Activated CD4-positive, alpha-beta T cell treated with anti-CD3 and anti-CD28 coated beads, Interleukin-2, amount 10 ng/mL, durations not matched to agents 7 days and 5 days (primary cell): Measurements from ENCODE around the gene ARL6IP4. TPM values are rescaled to one million over a fixed set of nuclear protein-coding genes. Genes with fewer than 3 reads are reported as not detected.

Experiments used
- CTCF ChIA-PET: fragments of 350-600 bp; sonication (Branson Sonifier 250); formaldehyde crosslinking; loops from one replicate; lab custom pipeline; 2021; ENCODE audit warnings: antibody characterized with exemption; lab: Charles Lee
- POLR2A ChIA-PET: fragments of 350-600 bp; sonication (Branson Sonifier 250); formaldehyde crosslinking; loops from one replicate; lab custom pipeline; 2021; ENCODE audit warnings: antibody characterized with exemption; lab: Charles Lee
- DNase-seq: peaks from one replicate; pipeline ENCODE4 v3.0.0-alpha.2; 2020
- H3K27ac Mint-ChIP-seq: one replicate; pipeline ENCODE4 v1.8.0; 2021; ENCODE audit warnings: mild to moderate bottlenecking, moderate library complexity, mixed read lengths
- H3K27me3 Mint-ChIP-seq: one replicate; pipeline ENCODE4 v1.8.0; 2021; ENCODE audit warnings: mixed read lengths
- H3K36me3 Mint-ChIP-seq: one replicate; pipeline ENCODE4 v1.8.0; 2021; ENCODE audit warnings: low read depth, mixed read lengths
- H3K4me1 Mint-ChIP-seq: one replicate; pipeline ENCODE4 v1.8.0; 2021; ENCODE audit warnings: mixed read lengths
- H3K4me3 Mint-ChIP-seq: one replicate; pipeline ENCODE4 v1.8.0; 2021; ENCODE audit warnings: mild to moderate bottlenecking, moderate library complexity, mixed read lengths
- H3K9me3 Mint-ChIP-seq: one replicate; pipeline ENCODE4 v1.8.0; 2021; ENCODE audit warnings: mixed read lengths
- total RNA-seq, 2 experiments: library from RNA; stranded (reverse); gene quantifications; one replicate each; pipeline ENCODE4 v1.2.3, GENCODE V29; 2021

ARL6IP4 gene
- total RNA-seq, 2 experiments from 2014 or later, result 160 to 180 TPM

DNA sequence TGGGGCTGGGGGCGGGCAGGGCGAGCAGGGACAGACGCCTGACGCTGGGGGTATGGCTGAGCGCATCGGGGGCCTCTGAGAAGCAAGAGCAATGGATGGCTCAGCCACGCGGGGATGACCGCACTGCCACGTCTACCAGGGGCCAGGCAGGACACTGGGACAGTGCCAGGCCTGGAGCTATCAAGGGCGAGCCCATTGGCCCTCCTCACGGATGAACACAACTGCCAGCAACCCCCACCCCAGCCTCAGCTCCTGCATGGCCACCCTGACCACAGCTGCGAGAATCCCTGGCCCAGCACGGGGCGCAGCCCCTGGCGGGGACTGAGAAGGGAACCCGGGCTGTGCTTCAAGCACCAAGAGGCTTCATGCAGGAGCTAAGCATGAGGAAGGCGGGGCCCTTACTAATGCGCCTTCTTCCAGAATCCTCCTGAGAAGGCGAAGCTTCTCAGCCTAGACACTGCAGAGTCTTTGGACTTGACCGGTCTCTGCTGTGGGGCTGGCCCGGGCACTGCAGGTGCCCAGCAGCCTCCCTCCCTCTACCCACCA, 9.5 kb downstream of the ARL6IP4 start:
- H3K36me3 Mint-ChIP-seq, result peaks cover 3% of the 10 kb centered on the region
- no peaks in the 10 kb centered on the region for H3K9me3 Mint-ChIP-seq
- ChIA-PET CTCF (interaction anchor here (0.5 to 2.1 kb wide), 7 partner anchors 8 to 295 kb away, joined by 3 to 6 read pairs (median 4); partner anchors contain the start of gene OGFOD2), POLR2A (no interaction called here)
- H3K4me1 Mint-ChIP-seq, result no peaks in the 10 kb centered on the region
- DNase-seq, result no peak
- no peak overlapping the region for H3K4me3 Mint-ChIP-seq
- no peaks in the 10 kb centered on the region for H3K27me3 Mint-ChIP-seq
- no peak overlapping the region for H3K27ac Mint-ChIP-seq

DNA sequence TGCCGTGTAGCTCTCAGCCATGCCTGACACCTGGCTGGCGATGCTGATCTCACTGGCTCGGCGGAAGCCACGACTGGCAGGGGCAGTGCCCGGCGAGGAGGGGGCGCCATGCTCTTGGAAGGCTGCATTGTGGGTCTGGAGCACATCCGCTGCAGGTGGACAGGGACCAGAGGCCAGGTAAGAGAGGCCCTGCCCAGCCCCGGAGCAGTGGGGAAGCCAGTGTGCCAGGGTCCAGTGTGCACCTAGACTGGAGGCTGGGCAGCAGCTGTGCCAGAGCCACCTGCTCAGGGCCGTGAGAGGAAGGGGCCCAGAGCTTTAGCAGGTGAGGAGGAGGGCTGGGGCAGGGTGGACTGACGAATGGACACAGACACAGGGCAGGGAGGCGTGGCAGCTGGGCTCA, 10.1 kb downstream of the ARL6IP4 start:
- ChIA-PET POLR2A (no interaction called here), CTCF (interaction anchor here (0.8 to 2.1 kb wide), 5 partner anchors 9 to 79 kb away, joined by 3 to 6 read pairs (median 4); partner anchors contain the start of gene OGFOD2)
- no peaks in the 10 kb centered on the region for H3K27me3 Mint-ChIP-seq
- no peak overlapping the region for H3K4me3 Mint-ChIP-seq
- H3K9me3 Mint-ChIP-seq, result no peaks in the 10 kb centered on the region
- H3K27ac Mint-ChIP-seq, result no peak overlapping the region
- peaks cover 3% of the 10 kb centered on the region for H3K36me3 Mint-ChIP-seq
- H3K4me1 Mint-ChIP-seq, result no peaks in the 10 kb centered on the region
- no peak for DNase-seq

DNA sequence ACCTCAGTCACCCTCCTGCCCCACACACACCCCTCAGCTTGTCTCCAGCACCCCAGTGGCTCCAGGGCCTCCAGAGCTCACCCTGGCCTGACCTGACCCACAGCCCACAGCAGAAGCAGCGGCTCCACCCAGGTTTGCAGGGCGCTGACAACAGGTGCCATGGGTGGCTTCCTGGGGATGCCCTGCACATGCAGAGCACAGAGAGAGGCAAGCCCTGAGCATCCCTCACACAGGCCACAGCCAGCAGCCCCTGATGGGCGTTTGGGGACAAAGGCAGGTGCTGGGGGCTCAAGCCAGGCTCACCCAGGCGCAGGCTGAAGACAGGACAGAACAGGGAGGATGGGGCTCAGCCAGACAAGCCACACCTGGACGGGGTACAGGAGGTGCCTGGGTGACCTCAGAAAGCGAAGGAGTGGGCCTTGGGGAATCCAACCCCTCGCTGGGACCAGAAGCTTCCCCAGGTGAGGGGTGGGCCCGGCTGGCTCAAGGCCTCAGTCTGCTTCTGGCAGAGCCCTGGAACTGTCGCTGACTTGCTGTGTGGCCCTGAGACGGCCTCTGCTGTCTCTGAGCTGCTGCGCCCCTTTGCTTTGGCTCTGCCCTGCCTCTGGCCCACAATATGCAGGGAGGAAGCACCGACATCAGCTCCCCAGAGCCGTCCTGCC, 10.6 kb downstream of the ARL6IP4 start:
- Mint-ChIP-seq H3K4me3 (no peak overlapping the region), H3K9me3 (no peaks in the 10 kb centered on the region), H3K4me1 (no peaks in the 10 kb centered on the region), H3K27me3 (no peaks in the 10 kb centered on the region), H3K27ac (no peak overlapping the region), H3K36me3 (peaks cover 3% of the 10 kb centered on the region)
- CTCF ChIA-PET, result interaction anchor here (1.1 to 1.8 kb wide), 3 partner anchors 9 to 78 kb away, joined by 3 to 6 read pairs (median 4); no protein-coding TSS in a partner anchor
- POLR2A ChIA-PET, result no interaction called here
- no peak for DNase-seq

DNA sequence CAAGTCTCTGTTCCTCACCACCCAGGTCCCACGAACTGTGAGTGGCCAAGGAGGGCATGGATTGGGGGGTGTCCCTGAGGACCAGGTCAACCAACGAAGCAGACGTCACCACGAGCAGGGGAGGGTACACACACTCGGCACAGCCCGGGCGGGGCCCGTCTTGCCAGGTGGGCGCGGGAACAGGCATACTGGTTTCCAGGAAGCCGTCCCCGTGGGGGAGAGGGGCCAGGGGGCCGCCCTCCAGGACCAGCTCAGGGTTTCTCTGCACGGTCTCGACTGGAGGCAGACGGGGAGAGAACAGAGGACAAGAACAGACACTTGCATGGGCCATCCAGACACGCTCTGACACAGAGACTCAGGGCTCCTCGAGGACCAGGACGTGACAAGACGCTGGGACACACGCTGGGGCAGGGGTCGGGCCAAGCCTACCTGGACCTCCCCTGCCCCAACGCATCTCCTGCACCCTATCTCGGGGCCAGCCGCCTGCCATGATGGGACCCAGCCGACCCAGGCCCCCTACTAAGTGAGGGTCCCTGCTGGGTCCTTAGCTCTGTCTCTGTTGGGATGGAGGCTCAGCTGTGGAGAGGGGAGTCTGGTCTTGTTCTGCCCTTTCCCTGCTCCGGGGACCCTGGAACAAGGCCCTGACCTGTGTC, 11.3 kb downstream of the ARL6IP4 start:
- no peaks in the 10 kb centered on the region for H3K36me3 Mint-ChIP-seq
- no peaks in the 10 kb centered on the region for H3K9me3 Mint-ChIP-seq
- H3K4me3 Mint-ChIP-seq, result no peak overlapping the region
- H3K27me3 Mint-ChIP-seq, result no peaks in the 10 kb centered on the region
- DNase-seq, result no peak
- ChIA-PET CTCF (interaction anchor here (1.1 to 1.8 kb wide), 2 partner anchors 10 kb away, joined by 4 to 6 read pairs; no protein-coding TSS in a partner anchor), POLR2A (interaction anchor here (0.6 kb wide), 1 partner anchor 298 kb away, joined by 3 read pairs; no protein-coding TSS in a partner anchor)
- H3K27ac Mint-ChIP-seq, result no peak overlapping the region
- H3K4me1 Mint-ChIP-seq, result no peaks in the 10 kb centered on the region

DNA sequence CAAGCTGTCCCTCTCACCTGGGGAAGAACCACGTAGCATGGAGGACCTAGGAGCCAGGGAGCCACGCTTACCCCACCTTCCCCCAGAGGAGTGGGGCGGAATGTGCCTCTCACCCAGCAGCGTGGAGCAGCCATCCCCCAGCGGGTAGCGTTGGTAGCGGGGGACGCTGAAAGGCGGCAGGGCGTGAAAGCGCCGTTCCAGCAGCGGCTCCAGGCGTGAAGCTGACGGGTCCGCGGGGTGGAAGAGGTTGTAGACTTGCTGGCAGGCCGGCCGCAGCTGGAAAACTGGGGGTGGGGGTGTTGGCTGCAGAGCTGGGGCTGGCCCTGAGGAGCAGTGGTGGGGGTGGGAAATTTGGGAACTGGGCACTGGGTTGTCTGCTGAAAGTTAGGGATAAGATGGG, 11.9 kb downstream of the ARL6IP4 start:
- Mint-ChIP-seq H3K4me1 (no peaks in the 10 kb centered on the region), H3K27me3 (no peaks in the 10 kb centered on the region), H3K27ac (no peak overlapping the region), H3K4me3 (no peak overlapping the region), H3K36me3 (no peaks in the 10 kb centered on the region), H3K9me3 (no peaks in the 10 kb centered on the region)
- CTCF ChIA-PET, result no interaction called here
- DNase-seq, result no peak
- POLR2A ChIA-PET, result interaction anchor here (0.6 kb wide), 1 partner anchor 299 kb away, joined by 3 read pairs; no protein-coding TSS in a partner anchor

DNA sequence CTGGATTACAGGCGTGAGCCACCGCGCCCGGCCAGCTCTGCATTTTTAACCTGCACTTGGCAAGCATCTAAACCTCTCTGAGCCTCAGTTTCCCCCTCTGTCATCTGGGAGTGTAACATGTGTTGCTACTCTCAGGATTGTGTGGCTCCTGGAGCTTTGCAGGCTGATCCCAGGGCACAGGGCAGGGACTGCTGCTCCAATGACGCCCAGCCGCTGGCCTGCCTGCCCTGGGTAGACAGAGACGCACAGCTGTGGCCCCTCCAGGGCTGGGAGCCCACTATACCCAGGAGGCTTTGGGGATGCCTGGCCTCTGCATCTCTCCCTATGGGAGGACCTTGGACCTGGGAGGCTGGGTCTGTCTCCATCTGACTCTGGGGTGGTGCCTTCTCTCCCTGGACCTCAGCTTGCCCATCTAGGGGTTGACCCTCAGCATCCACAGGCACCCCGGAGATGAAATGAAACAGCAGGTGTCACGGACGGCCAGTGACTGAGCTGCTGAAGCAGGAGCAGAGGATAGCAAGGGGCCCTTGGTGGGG, 13.7 kb downstream of the ARL6IP4 start:
- no peaks in the 10 kb centered on the region for H3K36me3 Mint-ChIP-seq
- H3K27me3 Mint-ChIP-seq, result no peaks in the 10 kb centered on the region
- H3K4me1 Mint-ChIP-seq, result no peaks in the 10 kb centered on the region
- H3K27ac Mint-ChIP-seq, result no peak overlapping the region
- ChIA-PET CTCF (interaction anchor here (0.6 kb wide), 1 partner anchor 466 kb away, joined by 4 read pairs; no protein-coding TSS in a partner anchor), POLR2A (no interaction called here)
- no peaks in the 10 kb centered on the region for H3K9me3 Mint-ChIP-seq
- no peak overlapping the region for H3K4me3 Mint-ChIP-seq
- DNase-seq, result no peak

DNA sequence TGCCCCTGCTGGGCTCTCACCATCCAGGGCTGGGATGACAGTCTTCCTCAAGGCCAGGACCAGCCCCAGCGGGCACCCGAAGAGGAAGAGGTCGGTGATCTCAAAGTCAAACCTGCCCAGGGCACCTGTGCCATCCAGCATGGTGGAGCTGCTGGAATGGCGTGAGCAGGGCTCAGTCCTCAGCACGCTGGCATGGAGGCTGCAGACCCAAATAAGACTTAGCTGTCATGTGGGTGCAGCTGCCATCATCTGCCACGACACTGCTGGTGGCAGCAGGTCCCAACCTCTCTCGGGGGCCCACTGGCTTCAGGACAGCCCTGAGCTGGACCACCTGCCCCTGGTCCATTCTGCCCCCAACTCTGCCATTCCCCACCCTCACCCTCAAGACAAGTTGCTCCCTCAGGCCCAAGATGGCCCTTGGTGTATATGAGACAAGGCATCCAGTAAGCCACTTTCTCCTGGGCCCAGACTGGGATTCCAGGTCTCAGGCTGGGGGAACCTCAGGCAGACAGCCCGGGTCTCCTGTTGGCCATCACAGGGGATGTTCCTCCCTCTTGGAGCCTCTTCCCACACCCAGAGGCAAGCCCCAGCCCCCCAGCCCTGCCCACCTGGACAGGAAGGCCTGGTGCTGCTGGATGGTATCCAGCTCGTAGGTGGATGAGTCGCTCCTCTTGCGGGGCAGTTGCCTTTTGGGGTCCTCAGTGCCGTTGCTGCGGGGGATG, 14.5 kb downstream of the ARL6IP4 start:
- H3K27ac Mint-ChIP-seq, result no peak overlapping the region
- no peaks in the 10 kb centered on the region for H3K9me3 Mint-ChIP-seq
- no peaks in the 10 kb centered on the region for H3K4me1 Mint-ChIP-seq
- ChIA-PET CTCF (interaction anchor here (0.6 kb wide), 1 partner anchor 43 kb away, joined by 3 read pairs; no protein-coding TSS in a partner anchor), POLR2A (no interaction called here)
- no peak overlapping the region for H3K4me3 Mint-ChIP-seq
- no peak for DNase-seq
- H3K27me3 Mint-ChIP-seq, result no peaks in the 10 kb centered on the region
- H3K36me3 Mint-ChIP-seq, result no peaks in the 10 kb centered on the region

DNA sequence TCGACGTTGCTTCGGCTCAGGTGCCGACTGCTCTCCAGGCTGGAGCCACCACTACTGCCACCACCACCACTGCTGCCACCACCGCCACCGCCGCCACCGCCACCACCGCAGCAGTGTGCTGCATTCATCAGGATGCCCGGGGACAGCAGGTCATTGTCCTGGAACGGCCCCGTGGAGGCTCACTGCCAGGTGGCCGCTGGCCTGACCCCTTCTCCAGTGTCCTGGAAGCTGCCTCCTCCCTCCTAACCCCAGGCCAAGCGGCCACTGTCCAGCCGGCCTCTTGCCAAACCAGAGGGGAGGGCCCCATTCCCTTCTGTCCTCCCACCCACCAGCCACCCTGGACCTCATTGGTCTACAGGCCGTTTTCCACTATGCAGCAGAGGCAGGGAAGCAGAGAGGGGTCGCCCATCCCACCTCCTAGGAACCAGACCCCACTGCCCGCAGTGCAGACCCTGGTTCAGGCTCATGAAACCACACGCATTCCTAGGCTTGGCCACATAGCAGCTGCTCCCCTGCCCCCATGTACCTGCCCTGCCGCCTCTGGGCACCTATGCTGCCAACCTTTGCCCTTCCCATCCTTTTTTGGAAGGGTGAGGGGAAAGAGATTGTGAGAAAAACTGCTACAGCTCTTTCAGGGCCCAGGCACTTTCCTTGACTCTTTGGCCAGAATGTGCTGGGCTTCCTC, 15.2 kb downstream of the ARL6IP4 start:
- no peaks in the 10 kb centered on the region for H3K9me3 Mint-ChIP-seq
- no peaks in the 10 kb centered on the region for H3K36me3 Mint-ChIP-seq
- CTCF ChIA-PET, result interaction anchor here (0.6 kb wide), 3 partner anchors 42 to 593 kb away, joined by 3 to 4 read pairs (median 4); no protein-coding TSS in a partner anchor
- peak overlapping the region; percentile 25 for H3K27ac Mint-ChIP-seq
- H3K4me3 Mint-ChIP-seq, result no peak overlapping the region
- no peak for DNase-seq
- no peaks in the 10 kb centered on the region for H3K4me1 Mint-ChIP-seq
- no peaks in the 10 kb centered on the region for H3K27me3 Mint-ChIP-seq
- POLR2A ChIA-PET, result no interaction called here

DNA sequence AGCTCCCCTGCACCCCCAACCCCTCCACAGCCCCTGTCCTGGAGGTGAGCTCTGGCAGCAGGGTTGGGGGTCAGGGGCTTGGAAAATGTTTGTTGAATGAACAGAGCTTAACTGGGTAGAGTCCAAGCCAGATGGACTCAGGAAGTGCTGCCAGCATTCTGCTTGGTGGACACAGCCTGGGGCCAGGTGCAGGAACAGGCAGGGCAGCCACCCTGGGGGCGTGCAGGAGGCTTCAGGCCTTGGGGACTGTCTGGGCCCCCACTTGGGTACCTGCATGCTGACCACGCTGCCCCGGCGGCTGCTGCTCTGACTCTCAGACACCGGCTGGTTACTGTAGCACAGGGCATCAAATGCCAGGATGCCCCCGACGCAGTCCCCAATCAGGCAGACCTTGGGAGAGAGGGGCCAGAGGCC, 15.7 kb downstream of the ARL6IP4 start:
- Mint-ChIP-seq H3K4me3 (no peak overlapping the region), H3K36me3 (no peaks in the 10 kb centered on the region), H3K4me1 (no peaks in the 10 kb centered on the region), H3K9me3 (no peaks in the 10 kb centered on the region), H3K27me3 (no peaks in the 10 kb centered on the region), H3K27ac (no peak overlapping the region)
- no peak for DNase-seq
- ChIA-PET CTCF (interaction anchor here (0.6 kb wide), 1 partner anchor 591 kb away, joined by 4 read pairs; no protein-coding TSS in a partner anchor), POLR2A (no interaction called here)

DNA sequence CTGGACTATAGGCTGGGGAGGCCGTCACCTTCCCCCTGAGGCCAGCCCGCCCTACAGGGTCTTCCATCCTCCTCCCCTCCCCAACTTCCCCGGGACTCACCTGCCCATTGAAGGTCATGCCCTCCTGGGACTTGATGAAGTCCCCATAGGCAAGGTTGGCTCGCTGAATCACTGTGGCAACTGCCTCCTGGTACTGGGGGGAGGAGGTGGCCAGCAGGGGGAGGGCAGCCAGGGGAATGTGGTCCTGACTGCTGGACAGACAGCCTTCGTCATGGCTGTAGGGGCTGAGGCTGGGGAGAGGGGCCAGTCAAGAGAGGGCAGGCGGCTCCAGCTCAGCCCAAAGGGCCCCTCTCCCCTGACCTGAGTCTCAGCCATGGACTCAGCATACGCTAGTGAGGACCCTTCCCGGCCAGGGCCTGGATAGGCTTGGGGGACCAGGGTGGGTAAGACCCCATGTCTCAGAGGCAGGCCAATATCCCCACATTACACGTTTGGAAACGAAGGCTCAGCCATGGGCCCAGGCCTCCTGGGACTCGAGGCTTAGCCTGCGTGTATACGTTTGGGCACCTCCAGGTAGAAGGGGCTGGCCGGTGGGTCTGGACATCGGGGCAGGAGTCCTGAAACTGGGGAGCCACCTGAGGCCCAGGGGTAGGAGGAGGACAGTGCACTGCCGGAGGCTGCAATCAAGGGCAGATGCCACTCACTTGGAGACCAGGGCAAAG, 16.3 kb downstream of the ARL6IP4 start:
- Mint-ChIP-seq H3K4me3 (no peak overlapping the region), H3K27ac (no peak overlapping the region), H3K9me3 (no peaks in the 10 kb centered on the region), H3K4me1 (no peaks in the 10 kb centered on the region), H3K36me3 (no peaks in the 10 kb centered on the region), H3K27me3 (no peaks in the 10 kb centered on the region)
- DNase-seq, result no peak
- CTCF ChIA-PET, result interaction anchor here (0.8 kb wide), 1 partner anchor 241 kb away, joined by 3 read pairs; no protein-coding TSS in a partner anchor
- POLR2A ChIA-PET, result no interaction called here
